Body of pancreas (tissue), 4 donors: ENCODE results near the gene PGLYRP4.

Experiments used
- CTCF ChIP-seq, 7 experiments: fragments of 450-650 bp in 4 of 7; fragments of 200-600 bp in 3 of 7; sonication (generic) in 3 of 7; IDR thresholded peaks; one replicate each; pipeline ENCODE4 v1.5.1; 2016 to 2019; ENCODE audit warnings: antibody characterized with exemption in 7 of 7
- POLR2A ChIP-seq, 3 donors: fragments of 450-650 bp; IDR thresholded peaks; one replicate each; pipeline ENCODE4 v1.6.1; 2016; ENCODE audit warnings: antibody characterized with exemption in 3 of 3, mild to moderate bottlenecking in 2 of 3

GRCh38 chr1:153322568-153322967, 26.1 kb downstream of the PGLYRP4 start:
- TF ChIP-seq POLR2A (IDR thresholded peaks at IDR 0.05): no peak
- no peak for TF ChIP-seq CTCF (IDR thresholded peaks at IDR 0.05)
